Measurements from ENCODE around the gene UNC80.

UNC80 gene

GRCh38 chr2:209830722-209831465 is 59.3 kb downstream of the UNC80 start:
- Histone ChIP-seq H3K36me3 (ENCODE audit: insufficient read depth, low read length) (no peaks in the 10 kb centered on the region), H3K9me3 (ENCODE audit: insufficient read depth, low read length, severe bottlenecking) (no peaks in the 10 kb centered on the region), H3K27me3 (ENCODE audit: insufficient read depth, low read length, poor library complexity) (peaks cover 5% of the 10 kb centered on the region), H4K20me1 (ENCODE audit: insufficient read depth, low read length) (no peaks in the 10 kb centered on the region), H3K4me1 (ENCODE audit: insufficient read depth, low read length) (no peaks in the 10 kb centered on the region), H2AFZ (ENCODE audit: low read depth, low read length) (no peak overlapping the region), H3K4me3 (ENCODE audit: low read depth in 1 of 2, low read length in 2 of 2) (no peak overlapping the region), H3K27ac (ENCODE audit: low read length) (no peak overlapping the region), H3K79me2 (ENCODE audit: insufficient read depth, low read length) (no peaks in the 10 kb centered on the region), H3K9ac (ENCODE audit: low read depth, low read length) (no peak overlapping the region), H3K4me2 (ENCODE audit: insufficient read depth, low read length) (no peak overlapping the region)
- ATAC-seq (ENCODE audit: insufficient read depth, low read depth) (no peak), DNase-seq (no peak)
- TF ChIP-seq EZH2 (IDR thresholded peaks at IDR 0.05; ENCODE audit: borderline replicate concordance, low read depth, low read length, severe bottlenecking), result no peak
- no peak for TF ChIP-seq CTCF (IDR thresholded peaks at IDR 0.05; ENCODE audit: borderline replicate concordance, extremely low read depth, low read length, poor library complexity, severe bottlenecking)

- Histone ChIP-seq H3K4me2 (ENCODE audit: insufficient read depth, low read length) (no peak overlapping the region), H4K20me1 (ENCODE audit: insufficient read depth, low read length) (no peaks in the 10 kb centered on the region), H3K9ac (ENCODE audit: low read depth, low read length) (no peak overlapping the region), H3K27me3 (ENCODE audit: insufficient read depth, low read length, poor library complexity) (no peaks in the 10 kb centered on the region), H3K4me1 (ENCODE audit: insufficient read depth, low read length) (no peaks in the 10 kb centered on the region), H2AFZ (ENCODE audit: low read depth, low read length) (no peak overlapping the region), H3K4me3 (ENCODE audit: low read depth in 1 of 2, low read length in 2 of 2) (no peak overlapping the region), H3K36me3 (ENCODE audit: insufficient read depth, low read length) (no peaks in the 10 kb centered on the region), H3K79me2 (ENCODE audit: insufficient read depth, low read length) (no peaks in the 10 kb centered on the region), H3K27ac (ENCODE audit: low read length) (no peak overlapping the region), H3K9me3 (ENCODE audit: insufficient read depth, low read length, severe bottlenecking) (no peaks in the 10 kb centered on the region)
- TF ChIP-seq EZH2 (IDR thresholded peaks at IDR 0.05; ENCODE audit: borderline replicate concordance, low read depth, low read length, severe bottlenecking) (no peak), CTCF (IDR thresholded peaks at IDR 0.05; ENCODE audit: borderline replicate concordance, extremely low read depth, low read length, poor library complexity, severe bottlenecking) (no peak)
- DNase-seq (no peak), ATAC-seq (ENCODE audit: insufficient read depth, low read depth) (no peak)
Measured at GRCh38 chr2:209834767-209835166, 63.1 kb downstream of the UNC80 start.

GRCh38 chr2:209840434-209840833 is 68.8 kb downstream of the UNC80 start:
- Histone ChIP-seq H3K36me3 (ENCODE audit: insufficient read depth, low read length) (no peaks in the 10 kb centered on the region), H3K27me3 (ENCODE audit: insufficient read depth, low read length, poor library complexity) (no peaks in the 10 kb centered on the region), H3K4me3 (ENCODE audit: low read depth in 1 of 2, low read length in 2 of 2) (no peak overlapping the region), H3K4me1 (ENCODE audit: insufficient read depth, low read length) (no peaks in the 10 kb centered on the region), H3K9me3 (ENCODE audit: insufficient read depth, low read length, severe bottlenecking) (no peaks in the 10 kb centered on the region), H4K20me1 (ENCODE audit: insufficient read depth, low read length) (no peaks in the 10 kb centered on the region), H3K4me2 (ENCODE audit: insufficient read depth, low read length) (no peak overlapping the region), H3K9ac (ENCODE audit: low read depth, low read length) (no peak overlapping the region), H2AFZ (ENCODE audit: low read depth, low read length) (no peak overlapping the region), H3K79me2 (ENCODE audit: insufficient read depth, low read length) (no peaks in the 10 kb centered on the region), H3K27ac (ENCODE audit: low read length) (no peak overlapping the region)
- ATAC-seq (ENCODE audit: insufficient read depth, low read depth) (no peak), DNase-seq (no peak)
- TF ChIP-seq CTCF (IDR thresholded peaks at IDR 0.05; ENCODE audit: borderline replicate concordance, extremely low read depth, low read length, poor library complexity, severe bottlenecking) (no peak), EZH2 (IDR thresholded peaks at IDR 0.05; ENCODE audit: borderline replicate concordance, low read depth, low read length, severe bottlenecking) (no peak)
